SJCRH30 (cell line): ENCODE data around the gene SKAP1. TPM values are rescaled to one million over a fixed set of nuclear protein-coding genes. Genes with fewer than 3 reads are reported as not detected.

Experiments
- DNase-seq, 2 experiments: peaks; one replicate each; pipeline ENCODE4 v3.0.0-alpha.2; 2015 to 2020
- H3K27ac ChIP-seq: fragments of 250-450 bp; sonication (Bioruptor Pico); 2 replicates; pipeline ENCODE4 v1.5.1; 2020; ENCODE audit warnings: mild to moderate bottlenecking, moderate library complexity
- H3K27me3 ChIP-seq: fragments of 250-450 bp; sonication (Bioruptor Pico); 2 replicates; pipeline ENCODE4 v1.5.1; 2020; ENCODE audit warnings: mild to moderate bottlenecking, moderate library complexity
- H3K36me3 ChIP-seq: fragments of 250-450 bp; sonication (Bioruptor Pico); 2 replicates; pipeline ENCODE4 v1.5.1; 2020; ENCODE audit warnings: mild to moderate bottlenecking, moderate library complexity
- H3K4me1 ChIP-seq: fragments of 250-450 bp; sonication (Bioruptor Pico); 2 replicates; pipeline ENCODE4 v1.5.1; 2020; ENCODE audit warnings: mild to moderate bottlenecking, moderate library complexity
- H3K4me3 ChIP-seq: fragments of 250-450 bp; sonication (Bioruptor Pico); 2 replicates; pipeline ENCODE4 v1.5.1; 2020; ENCODE audit warnings: mild to moderate bottlenecking, moderate library complexity
- H3K9me3 ChIP-seq: fragments of 250-450 bp; sonication (Bioruptor Pico); replicated peaks from 2 replicates; pipeline ENCODE4 v1.5.1; 2020; ENCODE audit warnings: mild to moderate bottlenecking, moderate library complexity
- total RNA-seq: library from RNA; depleted of rRNA; stranded (reverse); fragments of >200 nt; shearing (Covaris generic); gene quantifications from 2 replicates; pipeline ENCODE4 v1.2.3, GENCODE V29; 2014; rRNA removed

The SKAP1 gene
- total RNA-seq, 1 experiment from 2014 or later: not detected

- Histone ChIP-seq H3K27me3 (no peaks in the 10 kb centered on the region), H3K9me3 (0 out of 2 replicates have a peak, but pooled peaks cover 2% of the 10 kb centered on the region), H3K4me3 (no peak overlapping the region), H3K36me3 (0 out of 2 replicates have a peak, but pooled peaks cover 2% of the 10 kb centered on the region), H3K4me1 (no peaks in the 10 kb centered on the region), H3K27ac (no peak overlapping the region)
- DNase-seq: no peak
These were observed 325.6 kb downstream of the SKAP1 start for GRCh38 chr17:48104440-48104839.

- H3K9me3 ChIP-seq: 0 out of 2 replicates have a peak, but pooled peaks cover 2% of the 10 kb centered on the region
- DNase-seq: peak; percentile 13 to 42
- H3K36me3 ChIP-seq: 0 out of 2 replicates have a peak, but pooled peaks cover 2% of the 10 kb centered on the region
- no peak overlapping the region for H3K27ac ChIP-seq
- no peaks in the 10 kb centered on the region for H3K27me3 ChIP-seq
- no peaks in the 10 kb centered on the region for H3K4me1 ChIP-seq
- no peak overlapping the region for H3K4me3 ChIP-seq
These were observed 327.0 kb downstream of the SKAP1 start for GRCh38 chr17:48102798-48103715.

DNA sequence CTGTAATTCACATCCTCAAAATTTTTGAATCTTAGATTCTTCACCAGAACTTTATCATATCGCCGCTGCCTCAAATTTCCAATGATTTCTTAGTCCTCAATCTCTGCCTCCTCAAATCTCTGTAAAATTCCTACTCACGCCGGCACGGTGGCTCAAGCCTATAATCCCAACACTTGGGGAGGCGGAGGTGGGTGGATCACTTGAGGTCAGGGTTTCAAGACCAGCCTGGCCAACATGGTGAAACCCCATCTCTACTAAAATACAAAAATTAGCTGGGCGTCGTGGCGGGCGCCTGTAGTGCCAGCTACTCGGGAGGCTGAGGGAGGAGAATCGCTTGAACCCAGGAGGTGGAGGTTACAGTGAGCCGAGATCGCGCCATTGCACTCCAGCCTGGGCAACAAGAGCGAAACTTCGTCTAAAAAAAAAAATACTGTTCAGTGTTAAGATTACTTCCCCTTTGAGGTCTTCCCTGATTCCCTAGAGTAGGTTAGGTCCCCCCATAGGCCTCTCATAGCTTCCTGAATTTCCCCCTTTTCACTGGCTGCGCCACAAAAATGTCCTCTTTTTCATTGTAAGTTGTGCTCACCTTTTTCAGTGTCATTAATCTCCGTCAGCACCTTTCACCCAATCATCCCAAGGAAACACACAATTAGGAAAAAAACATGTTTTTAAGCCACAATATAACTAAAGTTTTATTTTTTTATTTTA is 327.8 kb downstream of the SKAP1 start:
- Histone ChIP-seq H3K9me3 (0 out of 2 replicates have a peak, but pooled peaks cover 2% of the 10 kb centered on the region), H3K4me1 (no peaks in the 10 kb centered on the region), H3K4me3 (no peak overlapping the region), H3K27me3 (no peaks in the 10 kb centered on the region), H3K36me3 (0 out of 2 replicates have a peak, but pooled peaks cover 2% of the 10 kb centered on the region), H3K27ac (no peak overlapping the region)
- no peak for DNase-seq

DNA sequence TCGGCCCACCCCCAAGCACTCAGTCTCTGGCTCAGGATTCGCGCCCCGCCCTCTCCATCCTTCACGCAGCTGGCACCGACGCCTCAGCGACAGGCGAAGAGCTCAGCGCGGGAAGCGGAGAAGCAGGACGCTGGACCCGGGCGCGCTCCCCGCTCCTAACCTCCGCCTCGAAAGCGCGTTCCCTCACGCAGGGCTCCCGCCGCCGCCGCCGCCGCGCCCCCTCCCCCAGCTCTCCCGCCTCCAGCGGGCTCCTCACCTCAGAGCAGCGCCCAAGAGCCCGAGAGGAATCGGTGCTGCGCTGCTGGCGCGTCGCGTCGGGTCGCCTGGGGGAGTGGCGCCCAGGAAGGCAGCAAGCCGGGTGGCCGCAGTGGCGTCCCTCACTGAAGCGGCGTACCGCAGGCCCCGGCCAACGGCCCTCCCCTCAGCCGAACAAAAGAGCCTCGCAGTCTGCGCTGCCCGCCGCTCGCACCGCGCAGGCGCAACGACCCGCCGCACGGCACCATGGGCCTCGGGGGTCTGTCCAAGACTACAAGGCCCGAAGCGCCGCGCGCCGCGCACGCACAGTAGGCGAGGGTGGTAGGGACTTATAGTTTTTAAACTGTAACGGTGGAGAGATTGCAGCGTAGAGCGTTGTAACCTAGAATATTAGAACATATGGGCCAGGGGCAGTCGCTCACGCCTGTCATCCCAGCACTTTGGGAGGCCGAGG is 328.8 kb downstream of the SKAP1 start, which contains the start of gene CBX1:
Gene CBX1, minus strand, starts transcription at position 467 of the 709 bp plus-strand sequence. CDS start 24,474 bp downstream, outside the sequence.
- Histone ChIP-seq H3K27me3 (no peaks in the 10 kb centered on the region), H3K27ac (peak within 1 kb of the TSS; percentile 98), H3K4me1 (no peaks in the 10 kb centered on the region), H3K36me3 (0 out of 2 replicates have a peak, but pooled peaks cover 2% of the 10 kb centered on the region), H3K4me3 (peak within 1 kb of the TSS; percentile 96), H3K9me3 (0 out of 2 replicates have a peak, but pooled peaks cover 2% of the 10 kb centered on the region)
- peak; percentile 97 for DNase-seq

- H3K4me3 ChIP-seq: peak overlapping the region; percentile 96
- no peaks in the 10 kb centered on the region for H3K4me1 ChIP-seq
- H3K36me3 ChIP-seq: peaks cover 7% of the 10 kb centered on the region
- H3K27ac ChIP-seq: peak overlapping the region; percentile 98
- DNase-seq: peak; percentile 87 to 90
- H3K9me3 ChIP-seq: 0 out of 2 replicates have a peak, but pooled peaks cover 2% of the 10 kb centered on the region
- H3K27me3 ChIP-seq: no peaks in the 10 kb centered on the region
These were observed 329.4 kb downstream of the SKAP1 start for GRCh38 chr17:48100591-48101011.

DNA sequence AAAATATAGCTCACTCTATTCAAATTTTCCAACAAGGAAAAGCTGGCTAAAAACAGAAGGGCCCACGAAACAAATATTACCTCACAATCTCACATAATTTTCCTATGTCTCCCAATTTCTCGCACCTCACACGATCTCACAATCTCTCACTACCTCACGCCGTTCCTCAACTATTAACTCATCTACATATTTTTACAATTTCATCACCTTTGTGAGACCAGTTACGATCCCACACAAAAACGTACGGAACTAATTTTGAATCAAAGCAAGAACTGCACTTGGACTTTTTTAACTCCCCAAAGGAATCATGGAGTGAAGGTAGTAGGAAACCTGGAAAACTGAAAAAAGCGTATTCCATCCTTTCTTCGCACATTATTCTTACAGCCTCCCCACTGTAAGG is 329.9 kb downstream of the SKAP1 start:
- peaks cover 12% of the 10 kb centered on the region for H3K36me3 ChIP-seq
- no peaks in the 10 kb centered on the region for H3K4me1 ChIP-seq
- 0 out of 2 replicates have a peak, but pooled peaks cover 2% of the 10 kb centered on the region for H3K9me3 ChIP-seq
- peak overlapping the region; percentile 96 for H3K4me3 ChIP-seq
- H3K27ac ChIP-seq: peak overlapping the region; percentile 98
- no peak for DNase-seq
- no peaks in the 10 kb centered on the region for H3K27me3 ChIP-seq

DNA sequence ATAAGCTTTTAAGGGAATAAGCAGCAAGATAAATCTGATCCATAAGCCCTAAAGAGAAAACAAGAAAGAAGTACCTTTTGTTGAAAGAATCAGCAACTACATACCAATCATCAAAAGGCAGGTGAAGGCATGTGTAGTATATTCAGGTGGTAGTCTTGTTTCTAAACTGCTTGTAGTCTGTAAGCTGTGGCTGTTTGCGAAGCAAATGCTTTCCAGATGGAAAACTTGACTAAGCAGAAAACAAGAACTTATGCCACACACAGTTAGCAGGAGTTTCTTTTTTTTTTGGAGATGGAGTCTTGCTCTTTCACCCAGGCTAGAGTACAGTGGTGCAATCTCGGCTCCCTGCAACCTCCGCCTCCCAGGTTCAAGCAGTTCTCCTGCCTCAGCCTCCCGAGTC is 334.4 kb downstream of the SKAP1 start:
- Histone ChIP-seq H3K27me3 (no peaks in the 10 kb centered on the region), H3K36me3 (peaks cover 27% of the 10 kb centered on the region), H3K4me3 (no peak overlapping the region), H3K9me3 (no peaks in the 10 kb centered on the region), H3K27ac (no peak overlapping the region), H3K4me1 (0 out of 2 replicates have a peak, but pooled peaks cover 3% of the 10 kb centered on the region)
- no peak for DNase-seq

DNA sequence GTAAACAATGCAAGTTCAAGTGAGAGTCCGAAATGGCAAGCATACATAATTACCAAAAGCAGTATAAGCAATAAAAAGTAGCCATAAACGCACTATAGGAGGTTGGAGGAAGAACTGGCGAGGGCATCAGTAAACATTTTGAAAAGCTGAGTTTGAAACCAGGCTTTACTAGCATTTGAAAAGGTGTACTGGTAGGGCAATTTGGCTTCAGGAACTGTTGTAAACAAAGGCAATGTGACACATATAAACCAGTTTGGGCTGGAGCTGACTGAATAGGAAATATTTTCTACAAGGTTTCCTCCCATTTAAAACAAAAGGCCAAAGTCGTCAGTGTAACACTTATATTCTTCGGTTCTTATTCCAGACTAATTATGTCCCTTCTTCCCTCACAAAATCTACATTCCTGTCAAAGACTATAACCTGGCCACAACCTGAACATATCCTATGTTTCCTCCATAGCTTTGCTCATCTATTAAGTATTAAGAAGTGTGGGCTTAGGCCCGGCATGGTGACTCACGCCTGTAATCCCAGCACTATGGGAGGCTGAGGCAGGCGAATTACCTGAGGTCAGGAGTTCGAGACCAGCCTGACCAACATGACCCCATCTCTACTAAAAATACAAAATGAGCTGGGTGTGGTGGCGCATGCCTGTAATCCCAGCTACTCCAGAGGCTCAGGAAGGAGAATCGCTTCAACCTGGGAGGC is 336.5 kb downstream of the SKAP1 start:
- no peaks in the 10 kb centered on the region for H3K9me3 ChIP-seq
- peaks cover 30% of the 10 kb centered on the region for H3K36me3 ChIP-seq
- H3K4me1 ChIP-seq: peaks cover 7% of the 10 kb centered on the region; the same call in 1 of the 2 replicates
- H3K27ac ChIP-seq: no peak overlapping the region
- DNase-seq: no peak
- H3K27me3 ChIP-seq: no peaks in the 10 kb centered on the region
- H3K4me3 ChIP-seq: no peak overlapping the region

- no peak overlapping the region for H3K27ac ChIP-seq
- H3K4me1 ChIP-seq: peaks cover 21% of the 10 kb centered on the region
- no peaks in the 10 kb centered on the region for H3K27me3 ChIP-seq
- no peak for DNase-seq
- no peaks in the 10 kb centered on the region for H3K9me3 ChIP-seq
- peaks cover 9% of the 10 kb centered on the region for H3K36me3 ChIP-seq
- H3K4me3 ChIP-seq: no peak overlapping the region
These were observed 345.1 kb downstream of the SKAP1 start for GRCh38 chr17:48084932-48085331.

Other genes with a start within 250 kb of the SKAP1 start
- not detected in 2 replicates for gene HOXB1, start 100.8 kb upstream of the SKAP1 start, total RNA-seq
- 5.9 and 7.6 TPM in 2 replicates for gene HOXB2, start 114.9 kb upstream of the SKAP1 start, total RNA-seq
- 3.7 and 4.3 TPM in 2 replicates for gene HOXB4, start 148.1 kb upstream of the SKAP1 start, total RNA-seq
- 7.4 and 8.8 TPM in 2 replicates for gene HOXB3, start 160.0 kb upstream of the SKAP1 start, total RNA-seq
- gene HOXB5, start 163.6 kb upstream of the SKAP1 start, total RNA-seq: 0.51 and 0.61 TPM in 2 replicates
- gene HOXB6, start 174.8 kb upstream of the SKAP1 start, total RNA-seq: 6.2 and 7.5 TPM in 2 replicates
- gene HOXB7, start 180.8 kb upstream of the SKAP1 start, total RNA-seq: 18.8 and 23.1 TPM in 2 replicates
- 0.13 and 0.38 TPM in 2 replicates for gene HOXB8, start 185.1 kb upstream of the SKAP1 start, total RNA-seq
- 2.5 and 4.0 TPM in 2 replicates for gene HOXB9, start 196.1 kb upstream of the SKAP1 start, total RNA-seq